Cardiac fibroblast (primary cell): ENCODE data around the gene ATXN2.
"Not testable (repeated sequence)": the region's sequence is repeated elsewhere in the genome, so short reads cannot be mapped to it uniquely, and the experiment has no call there.

Source experiments
- DNase-seq, 2 donors: peaks; one replicate each; pipeline versions ENCODE4 v3.0.0 to v3.0.0-alpha.2; 2010; ENCODE audit warnings: low read depth in 2 of 2
- H3K4me3 ChIP-seq, 2 donors: replicated peaks in 1 of 2; 1 replicate in 1 of 2; 2 replicates in 1 of 2; pipeline ENCODE4 v1.5.1; 2011; ENCODE audit warnings: low read depth in 2 of 2, low read length in 2 of 2, mild to moderate bottlenecking in 2 of 2, moderate library complexity in 1 of 2
- TF ChIP-seq, protein P1 (sequence below): IDR thresholded peaks from one replicate; pipeline ENCODE4 v1.5.1; 2011; ENCODE audit warnings: low read depth, mild to moderate bottlenecking, low read length, inconsistent platforms

Gene ATXN2

GRCh38 chr12:111570084-111570961 is 28.8 kb downstream of the ATXN2 start:
- no peak overlapping the region for H3K4me3 ChIP-seq
- TF ChIP-seq, protein P1, sequence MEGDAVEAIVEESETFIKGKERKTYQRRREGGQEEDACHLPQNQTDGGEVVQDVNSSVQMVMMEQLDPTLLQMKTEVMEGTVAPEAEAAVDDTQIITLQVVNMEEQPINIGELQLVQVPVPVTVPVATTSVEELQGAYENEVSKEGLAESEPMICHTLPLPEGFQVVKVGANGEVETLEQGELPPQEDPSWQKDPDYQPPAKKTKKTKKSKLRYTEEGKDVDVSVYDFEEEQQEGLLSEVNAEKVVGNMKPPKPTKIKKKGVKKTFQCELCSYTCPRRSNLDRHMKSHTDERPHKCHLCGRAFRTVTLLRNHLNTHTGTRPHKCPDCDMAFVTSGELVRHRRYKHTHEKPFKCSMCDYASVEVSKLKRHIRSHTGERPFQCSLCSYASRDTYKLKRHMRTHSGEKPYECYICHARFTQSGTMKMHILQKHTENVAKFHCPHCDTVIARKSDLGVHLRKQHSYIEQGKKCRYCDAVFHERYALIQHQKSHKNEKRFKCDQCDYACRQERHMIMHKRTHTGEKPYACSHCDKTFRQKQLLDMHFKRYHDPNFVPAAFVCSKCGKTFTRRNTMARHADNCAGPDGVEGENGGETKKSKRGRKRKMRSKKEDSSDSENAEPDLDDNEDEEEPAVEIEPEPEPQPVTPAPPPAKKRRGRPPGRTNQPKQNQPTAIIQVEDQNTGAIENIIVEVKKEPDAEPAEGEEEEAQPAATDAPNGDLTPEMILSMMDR = no peak
- DNase-seq = peak; percentile 83 to 89

- no peak overlapping the region for H3K4me3 ChIP-seq
- TF ChIP-seq, protein P1 = no peak
- no peak for DNase-seq
These were observed 29.6 kb downstream of the ATXN2 start for GRCh38 chr12:111569363-111570083.

DNA sequence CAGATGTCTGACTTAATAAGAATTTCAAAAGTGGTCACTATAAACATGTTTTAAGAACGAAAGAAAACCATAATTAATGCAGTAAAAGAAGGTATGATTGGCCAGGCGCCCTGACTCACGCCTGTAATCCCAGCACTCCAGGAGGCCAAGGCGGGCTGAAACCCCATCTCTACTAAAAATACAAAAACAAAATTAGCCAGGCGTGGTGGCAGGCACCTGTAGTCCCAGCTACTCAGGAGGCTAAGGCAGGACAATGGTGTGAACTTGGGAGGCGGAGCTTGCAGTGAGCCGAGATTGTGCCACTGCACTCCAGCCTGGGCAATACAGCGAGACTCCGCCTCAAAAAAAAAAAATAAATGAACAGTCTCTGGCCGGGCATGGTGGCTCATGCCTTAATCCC is 38.3 kb downstream of the ATXN2 start:
- H3K4me3 ChIP-seq, DNase-seq: not testable (repeated sequence)

DNA sequence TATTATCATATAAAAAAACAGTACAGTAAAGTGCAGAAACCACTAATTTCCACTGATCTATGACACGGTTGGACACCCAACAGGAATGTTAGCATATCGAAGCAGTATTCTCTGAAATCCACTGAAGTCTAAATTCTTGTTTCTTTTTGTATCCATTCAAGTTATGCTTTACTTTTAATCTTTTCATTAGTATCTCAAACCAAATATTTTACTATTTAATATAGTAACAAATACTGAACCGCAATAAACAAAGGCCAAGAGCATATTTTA is 41.1 kb downstream of the ATXN2 start:
- H3K4me3 ChIP-seq = no peak overlapping the region
- no peak for DNase-seq
- TF ChIP-seq, protein P1 = no peak

DNA sequence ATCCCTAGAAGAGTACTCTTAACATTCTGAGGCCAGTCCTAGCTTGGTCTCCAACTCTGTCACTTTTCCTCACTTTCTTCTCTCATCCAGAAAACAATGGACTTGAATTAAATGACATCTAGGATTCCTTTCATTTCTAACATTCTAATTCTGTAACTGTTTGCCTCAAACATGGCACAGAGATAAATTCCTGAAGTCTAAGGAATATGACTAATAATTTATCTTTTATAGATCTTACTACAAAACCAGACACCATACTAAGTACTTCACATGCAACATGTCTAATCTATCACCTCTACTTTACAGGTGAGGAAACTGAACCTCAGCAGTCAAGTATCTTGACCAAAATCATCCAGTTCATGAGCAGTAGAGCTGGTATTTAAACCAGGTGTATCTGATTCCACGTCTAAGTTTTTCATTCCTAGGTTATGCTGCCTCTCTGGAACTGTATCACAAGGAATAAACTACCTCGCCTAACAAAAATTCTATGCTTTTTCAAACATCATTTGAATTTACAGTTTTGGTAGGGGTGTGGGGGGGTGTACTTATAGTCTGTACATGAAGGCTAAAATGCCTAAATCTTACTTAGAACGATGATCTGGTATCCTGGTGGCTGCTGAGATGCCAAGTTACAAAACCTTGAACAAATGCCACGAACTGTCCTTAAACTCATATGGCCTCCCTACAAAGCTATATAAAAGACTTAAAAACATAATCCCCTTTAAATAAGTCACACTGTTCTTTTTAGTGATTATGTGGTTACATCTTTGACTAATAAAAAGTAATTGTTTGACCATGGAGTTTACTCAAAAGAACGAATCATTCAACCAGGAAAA is 41.6 kb downstream of the ATXN2 start:
- DNase-seq = peak; percentile 29 to 51
- TF ChIP-seq, protein P1 = no peak
- no peak overlapping the region for H3K4me3 ChIP-seq

DNA sequence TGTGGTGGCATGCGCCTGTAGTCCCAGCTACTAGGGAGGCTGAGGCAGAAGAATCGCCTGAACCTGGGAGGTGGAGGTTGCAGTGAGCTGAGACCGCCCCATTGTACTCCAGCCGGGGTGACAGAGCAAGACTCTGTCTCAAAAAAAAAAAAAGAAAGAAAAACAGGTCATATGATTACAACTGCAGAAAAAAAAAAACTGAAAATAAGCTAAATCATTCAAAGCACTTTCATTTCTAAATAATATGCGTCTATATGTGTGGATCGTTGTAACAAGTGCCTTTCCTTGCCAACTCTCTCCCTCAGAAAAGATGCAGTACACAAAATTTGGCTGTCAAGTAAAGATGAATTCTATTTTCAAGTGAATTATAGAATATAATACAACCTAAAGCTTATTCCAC is 42.4 kb downstream of the ATXN2 start:
- H3K4me3 ChIP-seq = no peak overlapping the region
- no peak for DNase-seq
- TF ChIP-seq, protein P1 = no peak

DNA sequence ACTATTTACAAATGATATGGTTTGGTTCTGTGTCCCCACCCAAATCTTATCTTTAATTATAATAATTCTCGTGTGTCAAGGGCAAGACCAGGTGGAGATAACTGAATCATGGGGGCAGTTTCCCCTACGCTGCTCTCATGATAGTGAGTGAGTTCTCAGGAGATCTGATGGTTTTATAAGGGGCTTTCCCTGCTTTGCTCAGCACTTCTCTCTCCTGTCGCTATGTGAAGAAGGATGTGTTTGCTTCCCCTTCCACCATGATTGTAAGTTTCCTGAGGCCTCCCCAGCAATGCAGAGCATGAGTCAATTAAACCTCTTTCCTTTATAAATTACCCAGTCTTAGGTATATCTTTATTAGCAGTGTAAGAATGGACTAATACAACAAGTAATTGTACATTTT is 43.8 kb downstream of the ATXN2 start:
- DNase-seq, H3K4me3 ChIP-seq: not testable (repeated sequence)
